Measurements from ENCODE around the gene SSR4. TPM values are rescaled to one million over a fixed set of nuclear protein-coding genes. Genes with fewer than 3 reads are reported as not detected.

SSR4 gene
- total RNA-seq, 1 donor = 121 TPM

DNA sequence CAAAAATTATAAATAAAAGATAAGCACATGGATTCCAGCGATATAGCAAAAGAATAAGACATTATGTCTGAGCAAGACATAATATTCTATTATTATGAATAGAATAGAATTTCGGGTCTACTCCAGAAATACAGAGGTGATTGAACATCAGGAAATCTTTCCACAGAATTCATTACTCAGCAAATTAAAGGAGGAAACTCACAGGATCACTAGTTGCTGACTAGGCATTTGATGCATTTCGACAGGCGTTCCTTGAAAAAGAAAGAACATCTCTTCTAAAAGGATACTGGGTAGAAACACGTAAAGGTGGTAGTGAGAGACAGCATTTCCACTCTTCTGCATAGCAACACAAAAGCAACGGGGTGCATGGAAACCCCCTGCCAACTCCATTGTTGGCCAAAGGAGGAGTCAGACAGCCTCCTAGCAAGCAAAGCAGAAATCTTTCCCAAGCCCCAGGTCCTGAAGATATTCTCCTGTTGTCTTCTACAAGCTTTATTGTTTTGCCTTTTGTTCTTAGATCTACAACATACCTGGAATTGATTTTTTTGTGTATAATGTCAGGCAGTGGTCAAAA lies 50.1 kb downstream of the SSR4 start:
- no peaks in the 10 kb centered on the region for H3K4me1 ChIP-seq (ENCODE audit: insufficient read depth, low read length)
- no peak overlapping the region for H3K4me3 ChIP-seq (ENCODE audit: low read length)
- H3K27me3 ChIP-seq (ENCODE audit: insufficient read depth, low read length) = peaks cover 7% of the 10 kb centered on the region
- H3K9me3 ChIP-seq (ENCODE audit: low read depth, low read length) = no peaks in the 10 kb centered on the region

DNA sequence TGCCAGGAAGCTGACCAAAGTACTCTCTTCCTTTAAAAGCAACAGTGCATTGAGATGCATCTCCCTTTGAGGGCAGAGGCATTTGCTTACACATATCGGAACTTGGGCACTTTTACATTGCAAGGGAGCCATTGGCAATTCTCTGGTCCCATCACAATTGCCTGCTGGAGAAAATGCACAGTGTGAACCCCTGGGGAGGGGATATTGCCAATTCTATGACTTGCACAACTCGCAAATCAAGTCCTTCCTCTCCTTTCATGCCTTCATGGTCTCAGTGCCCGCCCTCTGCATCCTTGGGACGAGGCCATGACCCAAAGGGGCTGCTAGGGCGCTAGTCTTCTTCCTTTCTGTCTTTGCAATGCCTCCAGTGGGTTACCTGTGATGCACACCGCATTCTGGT lies 50.7 kb downstream of the SSR4 start:
- Histone ChIP-seq H3K4me3 (ENCODE audit: low read length) (no peak overlapping the region), H3K9me3 (ENCODE audit: low read depth, low read length) (no peaks in the 10 kb centered on the region), H3K27me3 (ENCODE audit: insufficient read depth, low read length) (peaks cover 7% of the 10 kb centered on the region), H3K4me1 (ENCODE audit: insufficient read depth, low read length) (no peaks in the 10 kb centered on the region)

DNA sequence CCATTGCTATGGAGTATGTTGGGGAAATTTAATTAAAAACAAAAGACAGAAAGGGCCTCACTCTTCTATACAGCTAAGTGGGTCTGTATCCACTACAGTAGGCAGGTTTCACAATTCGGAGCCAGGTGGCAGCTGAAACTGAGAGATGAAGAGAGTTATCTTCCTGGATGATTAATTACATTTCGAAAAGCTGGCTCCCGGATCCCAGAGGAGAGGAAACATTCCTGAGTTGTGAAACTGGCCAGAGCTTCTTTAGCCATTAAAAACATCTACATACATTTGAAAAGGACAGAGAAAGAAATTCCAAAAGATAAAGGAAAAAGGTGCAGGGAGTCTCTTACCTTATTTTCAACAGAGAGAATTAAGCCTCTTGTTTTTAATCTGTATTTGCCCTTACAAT lies 51.4 kb downstream of the SSR4 start:
- no peaks in the 10 kb centered on the region for H3K4me1 ChIP-seq (ENCODE audit: insufficient read depth, low read length)
- peaks cover 7% of the 10 kb centered on the region for H3K27me3 ChIP-seq (ENCODE audit: insufficient read depth, low read length)
- H3K4me3 ChIP-seq (ENCODE audit: low read length) = no peak overlapping the region
- no peaks in the 10 kb centered on the region for H3K9me3 ChIP-seq (ENCODE audit: low read depth, low read length)

Other genes starting within 250 kb of the SSR4 start
- gene CCNQ, start 195.5 kb upstream of the SSR4 start, total RNA-seq = 12.0 TPM
- not detected for gene DUSP9, start 147.5 kb upstream of the SSR4 start, total RNA-seq
- 0.52 TPM for gene PNCK, start 120.9 kb upstream of the SSR4 start, total RNA-seq
- 0.94 TPM for gene SLC6A8, start 106.7 kb upstream of the SSR4 start, total RNA-seq
- 60.6 TPM for gene BCAP31, start 70.3 kb upstream of the SSR4 start, total RNA-seq
- 8.8 TPM for gene ABCD1, start 69.8 kb upstream of the SSR4 start, total RNA-seq
- gene PLXNB3, start 30.4 kb upstream of the SSR4 start, total RNA-seq = 0.21 TPM
- under 0.01 TPM for gene SRPK3, start 13.6 kb upstream of the SSR4 start, total RNA-seq
- 42.3 TPM for gene IDH3G, start 293 bp upstream of the SSR4 start, total RNA-seq
- gene PDZD4, start 35.9 kb downstream of the SSR4 start, total RNA-seq = 15.6 TPM
- gene L1CAM, start 91.5 kb downstream of the SSR4 start, total RNA-seq = 0.52 TPM
- gene AVPR2, start 110.0 kb downstream of the SSR4 start, total RNA-seq = not detected
- gene ARHGAP4, start 131.6 kb downstream of the SSR4 start, total RNA-seq = 199 TPM
- 22.0 TPM for gene NAA10, start 140.4 kb downstream of the SSR4 start, total RNA-seq
- 11.1 TPM for gene RENBP, start 150.0 kb downstream of the SSR4 start, total RNA-seq
- 26.4 TPM for gene HCFC1, start 177.2 kb downstream of the SSR4 start, total RNA-seq
- 1.8 TPM for gene TMEM187, start 178.1 kb downstream of the SSR4 start, total RNA-seq
- 37.0 TPM for gene IRAK1, start 225.2 kb downstream of the SSR4 start, total RNA-seq

Data from mononuclear cell (primary cell).